GM12892 (cell line): ENCODE measurements around the gene KHDC4.

Experiments used
- POLR2A ChIP-seq: IDR thresholded peaks from 2 replicates; pipeline ENCODE4 v1.6.1; 2011; ENCODE audit warnings: low read depth, low read length, control low read depth
- POLR2AphosphoS5 ChIP-seq: IDR thresholded peaks from 2 replicates; pipeline ENCODE4 v1.6.1; 2011; ENCODE audit warnings: low read depth, low read length, control low read depth
- TAF1 ChIP-seq: IDR thresholded peaks from 2 replicates; pipeline ENCODE4 v1.6.1; 2011; ENCODE audit warnings: low read depth, mild to moderate bottlenecking, control low read depth, low read length, borderline replicate concordance

DNA sequence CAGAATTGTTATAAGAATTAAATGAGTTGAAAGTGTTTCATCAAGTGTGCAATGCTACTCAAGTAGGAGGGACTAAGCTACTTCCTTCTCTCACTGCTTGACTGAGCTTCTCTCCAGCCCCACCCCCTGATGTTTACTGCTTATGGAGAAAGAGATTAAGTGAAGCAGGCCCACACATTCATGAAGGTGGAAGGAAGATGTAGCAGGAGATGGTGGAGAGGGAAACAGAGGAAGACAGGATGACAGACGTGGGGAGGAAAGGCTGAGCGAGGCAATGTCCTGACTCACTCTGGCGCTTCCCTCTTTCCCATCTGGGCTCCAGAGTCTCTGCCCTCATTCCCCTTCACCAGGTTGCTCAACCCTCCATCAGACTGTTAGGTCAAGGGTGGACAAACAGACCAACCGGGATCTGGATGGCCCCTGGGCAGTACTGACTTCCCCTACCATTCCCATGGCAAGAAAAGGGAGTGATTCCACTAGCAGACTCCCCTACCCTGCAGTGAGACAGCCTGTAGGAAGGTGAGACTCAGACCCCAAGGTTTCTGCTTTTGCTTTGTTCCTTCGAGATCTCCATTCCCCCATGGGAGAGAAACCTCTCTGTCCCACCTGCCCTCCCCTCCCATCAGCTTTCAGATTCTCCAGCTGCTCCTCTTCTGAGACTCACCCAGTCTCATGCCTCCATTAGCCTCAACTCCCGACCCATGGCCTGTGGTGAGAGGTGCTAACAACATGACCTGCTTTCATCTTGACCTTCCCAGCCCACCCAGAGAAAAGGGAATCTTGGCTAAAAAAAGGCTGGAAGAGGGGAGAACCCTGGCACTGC lies 47.3 kb upstream of the KHDC4 start:
- TF ChIP-seq POLR2A, result no peak
- TF ChIP-seq POLR2AphosphoS5, result no peak
- no peak for TF ChIP-seq TAF1
